Right cardiac atrium (tissue), 5 donors: Measurements from ENCODE around the gene CAMTA1. TPM values are rescaled to one million over a fixed set of nuclear protein-coding genes. Genes with fewer than 3 reads are reported as not detected.

ENCODE experiments used
- ATAC-seq, 2 donors: fragments of 200-7000 bp; cut with Tn5 transposase; one replicate each; pipeline versions ENCODE4 v1.8.0 to v1.9.1; 2020; ENCODE audit warnings: moderate library complexity in 2 of 2, mild to moderate bottlenecking in 1 of 2
- DNase-seq, 3 donors: peaks; one replicate each; pipeline ENCODE4 v3.0.0-alpha.2; 2020
- H3K27ac ChIP-seq: one replicate; pipeline ENCODE4 v1.5.1; 2013; ENCODE audit warnings: mild to moderate bottlenecking, low read length, control low read depth, moderate library complexity
- H3K27me3 ChIP-seq: one replicate; pipeline ENCODE4 v1.6.1; 2013; ENCODE audit not compliant: control insufficient read depth, insufficient read depth
- H3K4me1 ChIP-seq: one replicate; pipeline ENCODE4 v1.6.1; 2013; ENCODE audit warnings: low read length; ENCODE audit not compliant: control insufficient read depth, insufficient read depth
- H3K4me3 ChIP-seq: one replicate; pipeline ENCODE4 v1.5.1; 2013; ENCODE audit warnings: low read length, control low read depth
- H3K9me3 ChIP-seq: one replicate; pipeline ENCODE4 v1.6.1; 2013; ENCODE audit warnings: low read length; ENCODE audit not compliant: control insufficient read depth
- WGBS: extraction: QIAGEN DNeasy Blood & Tissue Kit; methylation state at CpG from one replicate; pipeline ENCODE4 v1.1.7; 2013; 5-methylcytosine and 5-hydroxymethylcytosine counted together
- intact Hi-C, 4 donors: fragments of 100-400 bp; cut with DNase I; formaldehyde crosslinking; loops; one replicate each; pipeline versions ENCODE4 v1.11.0 to v1.14.0; 2022 to 2023
- polyA plus RNA-seq: library from polyadenylated mRNA; stranded (reverse); fragments of 200-250 nt; gene quantifications from one replicate; pipeline ENCODE4 v1.2.3, GENCODE V29; 2013
- total RNA-seq, 4 donors: library from RNA; stranded (reverse); fragmentation: NEBNext Ultra II Directional; extraction: Animal tissue kit (Norgen Biotek cat#: 25700); gene quantifications; one replicate each; pipeline ENCODE4 v1.2.1, GENCODE V29; 2021
- donor health status: healthy with polysubstance abuse.
- donor health status: DM: no; HTN: yes; CAD: no.
- donor health status: DM: no; HTN: no; CAD: no.
- donor health status: DM: no; HTN: yes; CAD: no; lungs with severe emphysema.
- donor health status: DM: yes; HTN: yes; CAD: no.

CAMTA1 gene
- total and polyA plus RNA-seq, 5 donors: 155 to 334 (median 164) TPM

DNA sequence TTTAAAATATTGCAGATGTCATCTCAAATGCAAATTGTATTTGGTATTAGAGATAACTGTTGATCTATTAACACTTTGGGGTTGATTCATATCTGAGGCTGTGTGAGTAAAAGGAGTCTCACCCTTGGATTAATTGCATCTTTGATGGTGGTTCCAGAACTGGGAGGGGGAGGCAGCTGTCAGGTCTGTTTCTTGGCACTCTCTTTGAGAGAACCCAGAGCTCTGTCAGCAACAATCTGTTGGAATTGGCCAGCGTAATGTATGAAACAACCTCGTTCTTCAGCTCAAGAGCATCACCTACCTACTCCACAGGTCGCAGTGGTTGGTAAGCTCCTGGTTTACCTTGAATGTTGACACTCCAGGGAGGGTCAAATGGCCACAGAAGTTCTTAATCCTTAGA, 424.1 kb downstream of the CAMTA1 start:
- Histone ChIP-seq H3K9me3 (no peaks in the 10 kb centered on the region), H3K4me1 (no peaks in the 10 kb centered on the region), H3K27me3 (no peaks in the 10 kb centered on the region), H3K27ac (no peak overlapping the region), H3K4me3 (no peak overlapping the region)
- ATAC-seq (no peak), DNase-seq (no peak)
- intact Hi-C loops: loop anchor here (5.0 to 10.0 kb wide), 4 partner anchors 165 to 485 kb away; no protein-coding TSS in a partner anchor
- 37% methylated on average over 3 of the region's 3 CpGs for WGBS

GRCh38 chr1:7218210-7218832, 433.1 kb downstream of the CAMTA1 start:
- no peak for ATAC-seq
- Histone ChIP-seq H3K4me1 (no peaks in the 10 kb centered on the region), H3K4me3 (no peak overlapping the region), H3K9me3 (no peaks in the 10 kb centered on the region), H3K27me3 (no peaks in the 10 kb centered on the region), H3K27ac (no peak overlapping the region)
- intact Hi-C loops: loop anchor here in 2 of 4 donors (10.0 kb wide), 2 partner anchors 424 to 494 kb away; no protein-coding TSS in a partner anchor
- whole genome bisulfite sequencing: 31% methylated on average over 9 of the region's 9 CpGs
- no peak for DNase-seq

GRCh38 chr1:7219031-7219430, 433.8 kb downstream of the CAMTA1 start:
- H3K4me3 ChIP-seq: no peak overlapping the region
- ATAC-seq: no peak
- intact Hi-C loops: loop anchor here in 2 of 4 donors (10.0 kb wide), 2 partner anchors 424 to 494 kb away; no protein-coding TSS in a partner anchor

GRCh38 chr1:7220007-7220406, 434.8 kb downstream of the CAMTA1 start:
- H3K4me1 ChIP-seq: no peaks in the 10 kb centered on the region
- no peak overlapping the region for H3K27ac ChIP-seq
- 91% methylated on average over 10 of the region's 10 CpGs for WGBS
- H3K9me3 ChIP-seq: no peaks in the 10 kb centered on the region
- no peak for ATAC-seq
- intact Hi-C loops: no loop called here
- no peak for DNase-seq
- no peaks in the 10 kb centered on the region for H3K27me3 ChIP-seq
- H3K4me3 ChIP-seq: no peak overlapping the region

More at GRCh38 chr1:7219031-7219430, 433.8 kb downstream of the CAMTA1 start:
- no peak for DNase-seq
- Histone ChIP-seq H3K27me3 (no peaks in the 10 kb centered on the region), H3K27ac (no peak overlapping the region), H3K4me1 (no peaks in the 10 kb centered on the region), H3K9me3 (no peaks in the 10 kb centered on the region)
- WGBS: 91% methylated on average over 10 of the region's 10 CpGs

DNA sequence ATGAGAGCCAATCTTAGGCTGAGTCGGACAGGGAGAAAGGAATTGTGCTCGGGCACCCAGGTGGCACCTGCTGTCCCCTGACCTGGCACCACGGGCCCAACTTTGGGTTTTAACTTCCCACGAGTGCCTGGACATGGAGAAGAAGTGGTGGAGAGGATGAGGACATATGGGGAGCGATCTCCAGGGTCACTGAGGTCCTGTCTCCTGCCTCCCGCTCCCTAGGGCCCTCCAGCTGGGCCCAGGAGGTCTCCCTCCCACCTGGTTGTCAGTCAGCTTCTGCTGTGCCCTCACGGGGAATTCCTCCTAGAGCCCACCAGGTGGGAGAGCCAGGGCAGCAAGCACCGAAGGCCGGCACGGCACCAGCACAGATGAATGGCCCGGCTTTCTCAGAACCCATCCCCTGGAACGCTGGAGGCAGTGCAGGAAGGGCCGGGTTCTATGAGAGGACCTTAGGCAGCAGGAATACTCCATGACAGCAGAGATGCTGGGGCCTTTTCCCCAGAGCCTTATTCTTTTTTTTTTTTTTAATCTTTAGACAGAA, 435.5 kb downstream of the CAMTA1 start:
- WGBS: 85% methylated on average over 13 of the region's 13 CpGs
- DNase-seq (no peak), ATAC-seq (no peak)
- H3K4me1 ChIP-seq: no peaks in the 10 kb centered on the region
- H3K27me3 ChIP-seq: no peaks in the 10 kb centered on the region
- H3K9me3 ChIP-seq: no peaks in the 10 kb centered on the region
- intact Hi-C loops: no loop called here
- H3K4me3 ChIP-seq: no peak overlapping the region
- H3K27ac ChIP-seq: no peak overlapping the region

DNA sequence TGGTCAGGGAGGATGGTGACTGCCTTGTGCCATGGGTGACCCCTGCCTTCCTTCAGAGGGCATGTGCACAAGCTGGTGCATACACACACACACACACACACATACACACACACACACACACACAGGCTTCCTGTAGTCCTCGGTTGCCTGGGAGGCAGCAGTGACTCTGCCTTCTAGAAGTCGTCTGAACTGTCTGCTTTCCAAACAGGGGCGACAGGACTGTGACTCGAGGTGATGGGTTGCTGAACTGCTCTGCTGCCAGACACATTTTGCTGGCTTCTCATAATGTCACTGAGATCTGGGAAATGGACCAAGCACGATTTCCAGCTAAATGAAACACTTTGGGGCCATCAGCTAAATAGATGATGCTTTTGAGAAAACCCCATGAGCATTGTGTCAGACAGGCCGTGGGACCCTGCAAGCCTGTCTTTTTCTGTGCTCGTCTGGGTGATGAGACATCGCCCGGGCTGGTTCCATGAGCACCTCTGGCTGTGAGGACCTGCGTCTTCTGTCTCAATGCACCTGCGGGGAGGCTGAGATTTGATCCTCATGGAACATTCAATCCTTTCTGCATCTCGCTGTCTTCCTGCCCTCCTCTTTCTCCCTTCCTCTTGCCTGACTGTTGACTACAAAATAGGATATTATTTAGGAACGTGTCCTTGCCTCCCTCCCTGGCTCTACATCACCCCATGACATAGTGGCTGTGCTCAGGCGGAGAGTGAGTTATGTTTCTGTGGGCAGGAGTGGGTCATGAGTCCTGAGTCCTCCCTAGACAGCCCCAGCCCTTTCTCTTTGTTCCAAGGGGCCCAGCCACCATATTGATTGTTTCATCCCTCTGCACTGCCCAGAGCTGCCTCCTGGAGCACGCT, 436.8 kb downstream of the CAMTA1 start:
- Histone ChIP-seq H3K27ac (no peak overlapping the region), H3K4me1 (no peaks in the 10 kb centered on the region), H3K9me3 (no peaks in the 10 kb centered on the region), H3K4me3 (no peak overlapping the region), H3K27me3 (no peaks in the 10 kb centered on the region)
- WGBS: 74% methylated on average over 15 of the region's 15 CpGs
- intact Hi-C loops: no loop called here
- no peak for ATAC-seq
- no peak for DNase-seq

- H3K4me3 ChIP-seq: no peak overlapping the region
- no peaks in the 10 kb centered on the region for H3K27me3 ChIP-seq
- ATAC-seq: no peak
- DNase-seq: no peak
- no peak overlapping the region for H3K27ac ChIP-seq
- intact Hi-C loops: no loop called here
- 87% methylated on average over 7 of the region's 7 CpGs for WGBS
- H3K9me3 ChIP-seq: no peaks in the 10 kb centered on the region
- H3K4me1 ChIP-seq: no peaks in the 10 kb centered on the region
Observed at GRCh38 chr1:7222695-7223015, 437.4 kb downstream of the CAMTA1 start.

DNA sequence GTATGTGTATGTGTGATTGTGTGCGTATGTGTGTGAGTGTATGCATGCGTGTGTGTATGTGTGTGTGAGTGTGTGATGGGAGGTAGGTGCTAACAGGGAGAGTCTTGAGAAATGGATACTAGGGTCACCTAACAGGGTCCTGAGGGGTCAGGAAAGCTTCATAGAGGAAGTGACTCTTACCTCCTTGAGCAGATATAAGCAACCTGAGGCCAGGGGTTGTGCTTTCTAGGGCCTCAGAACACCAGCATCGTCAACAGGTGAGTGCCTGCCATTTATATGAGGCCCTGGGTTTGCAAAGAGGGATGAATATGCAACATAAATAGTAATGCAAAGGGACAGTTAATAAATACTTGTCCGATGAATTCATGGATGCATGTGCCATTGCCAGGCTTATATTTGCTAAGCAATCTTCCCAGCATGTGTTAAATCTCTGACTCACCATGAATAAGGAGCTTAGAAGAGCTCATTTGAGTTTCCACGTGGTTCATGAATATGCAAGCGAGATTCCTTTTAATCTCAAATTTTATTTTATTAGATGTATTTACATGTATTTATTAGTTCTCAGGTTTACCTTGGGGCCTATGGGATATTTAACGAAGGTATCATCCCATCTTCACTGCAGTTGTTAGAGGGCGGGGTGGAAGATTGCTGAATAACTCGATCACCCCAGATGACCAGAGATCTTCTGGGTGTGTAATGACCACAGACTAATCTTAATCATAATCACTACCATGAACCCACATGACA, 438.3 kb downstream of the CAMTA1 start:
- 89% methylated on average over 9 of the region's 9 CpGs for WGBS
- intact Hi-C loops: no loop called here
- Histone ChIP-seq H3K4me1 (no peaks in the 10 kb centered on the region), H3K9me3 (no peaks in the 10 kb centered on the region), H3K27me3 (no peaks in the 10 kb centered on the region), H3K27ac (no peak overlapping the region), H3K4me3 (no peak overlapping the region)
- ATAC-seq (no peak), DNase-seq (no peak)

GRCh38 chr1:7224081-7224534, 438.9 kb downstream of the CAMTA1 start:
- no peak overlapping the region for H3K4me3 ChIP-seq
- no peak overlapping the region for H3K27ac ChIP-seq
- no peaks in the 10 kb centered on the region for H3K4me1 ChIP-seq
- H3K9me3 ChIP-seq: no peaks in the 10 kb centered on the region
- H3K27me3 ChIP-seq: no peaks in the 10 kb centered on the region
- 73% methylated on average over 10 of the region's 10 CpGs for WGBS
- ATAC-seq (no peak), DNase-seq (no peak)
- intact Hi-C loops: no loop called here

- Histone ChIP-seq H3K4me3 (no peak overlapping the region), H3K27ac (no peak overlapping the region), H3K9me3 (no peaks in the 10 kb centered on the region), H3K4me1 (no peaks in the 10 kb centered on the region), H3K27me3 (no peaks in the 10 kb centered on the region)
- no peak for ATAC-seq
- DNase-seq: no peak
- 66% methylated on average over 13 of the region's 13 CpGs for WGBS
- intact Hi-C loops: no loop called here
Observed at GRCh38 chr1:7224644-7225043, 439.4 kb downstream of the CAMTA1 start.
